ENCODE data around the gene MRPL27. TPM values are rescaled to one million over a fixed set of nuclear protein-coding genes. Genes with fewer than 3 reads are reported as not detected.
A peak's percentile ranks its signal among the peaks of the same experiment; 100 is the strongest.

The MRPL27 gene
- total and polyA plus RNA-seq, 4 experiments from 2014 or later, result 30.0 to 55.8 (median 35.6) TPM

DNA sequence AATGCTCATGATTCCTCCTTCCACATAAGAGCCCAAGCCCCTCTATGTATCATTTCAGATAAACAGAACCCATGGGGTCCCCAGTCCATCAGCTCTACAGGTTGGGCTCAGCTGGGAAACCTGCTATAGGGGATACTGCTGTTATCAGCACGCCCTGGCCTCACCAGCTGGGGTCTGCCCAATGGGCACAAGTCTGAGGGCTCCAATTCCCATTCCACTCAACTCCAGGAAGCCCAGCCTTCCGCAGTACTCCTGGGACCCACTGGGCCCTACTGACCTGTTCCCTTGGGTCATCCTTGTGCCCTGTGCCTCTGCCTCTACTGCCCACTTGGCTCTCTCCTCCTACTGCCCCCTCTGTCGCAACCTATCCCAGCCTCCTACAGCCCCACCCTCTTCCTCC is 43.3 kb downstream of the MRPL27 start:
- peaks cover 7 to 8% of the 10 kb centered on the region in 2 donors for H3K27me3 Mint-ChIP-seq
- intact Hi-C loops (cut with micrococcal nuclease), result no loop called here
- no peak overlapping the region for H3K27ac Mint-ChIP-seq
- Histone ChIP-seq H3K4me1 (ENCODE audit: insufficient read depth, low read length) (no peaks in the 10 kb centered on the region), H3K27me3 (ENCODE audit: insufficient read depth, low read length) (no peaks in the 10 kb centered on the region), H3K4me3 (ENCODE audit: low read length in 2 of 2) (no peak overlapping the region), H3K36me3 (ENCODE audit: insufficient read depth, low read length) (no peaks in the 10 kb centered on the region), H3K9me3 (ENCODE audit: control insufficient read depth in 1 of 2, low read length in 2 of 2) (no peaks in the 10 kb centered on the region), H3K27ac (ENCODE audit: low read depth, low read length) (no peak overlapping the region)
- H3K9me3 Mint-ChIP-seq, result no peaks in the 10 kb centered on the region
- no peak overlapping the region for H3K4me3 Mint-ChIP-seq
- no peak for DNase-seq
- CTCF ChIA-PET (ENCODE audit: partially characterized antibody), result interaction anchor here (1.2 kb wide), 1 partner anchor 333 kb away, joined by 3 read pairs; no protein-coding TSS in a partner anchor
- peaks cover 0 to 17% (median 1%) of the 10 kb centered on the region in 4 donors for H3K4me1 Mint-ChIP-seq
- POLR2A ChIA-PET (ENCODE audit: partially characterized antibody), result interaction anchor here (0.6 kb wide), 1 partner anchor 16 kb away, joined by 4 read pairs; the partner anchor contains the start of gene XYLT2
- H3K36me3 Mint-ChIP-seq, result no peaks in the 10 kb centered on the region

DNA sequence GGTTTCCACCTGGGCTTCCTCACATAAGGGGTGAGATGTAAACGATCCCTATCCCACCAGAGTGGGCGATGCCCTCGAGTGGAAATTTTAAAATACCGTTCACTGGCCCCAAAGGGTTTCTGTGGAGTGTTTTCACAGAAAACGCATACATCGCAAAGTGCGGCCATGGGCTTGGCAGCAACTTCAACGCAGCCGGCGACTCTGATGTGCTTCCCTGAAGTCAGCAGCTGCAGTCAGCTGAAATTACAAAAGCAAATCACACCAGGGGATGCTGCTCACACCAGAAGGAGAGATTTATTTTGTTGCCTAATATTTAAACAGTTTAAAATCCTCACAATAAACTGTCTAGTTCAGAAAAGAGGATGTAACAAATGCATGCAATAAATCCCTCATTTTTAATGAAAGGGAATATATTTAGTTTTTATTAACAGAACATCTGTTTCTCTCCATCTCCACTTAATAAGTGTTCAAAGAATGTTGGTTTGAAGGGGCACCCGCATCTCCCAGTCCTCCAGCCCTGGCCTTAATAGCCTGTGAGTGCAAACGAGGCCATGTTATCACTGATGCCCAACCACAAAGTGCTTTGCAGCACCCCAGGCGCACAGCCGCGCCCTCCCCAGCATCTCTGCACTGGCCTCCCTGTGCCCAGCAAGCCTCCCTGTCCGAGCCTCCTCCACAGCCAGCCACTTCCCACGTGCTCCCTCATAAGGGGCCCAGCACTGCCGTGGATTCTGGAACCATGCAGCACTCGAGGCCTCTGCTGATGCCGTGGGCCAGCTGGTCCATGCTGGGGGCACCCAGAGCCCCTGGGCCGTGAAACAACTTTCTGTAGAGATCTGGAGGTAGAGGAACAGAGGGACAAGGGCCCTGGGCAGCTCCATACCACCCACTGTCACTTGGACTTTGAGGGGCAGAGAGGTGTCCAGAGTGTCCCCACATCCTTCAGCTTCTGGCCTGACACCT is 44.3 kb downstream of the MRPL27 start:
- no peaks in the 10 kb centered on the region for H3K27me3 ChIP-seq (ENCODE audit: insufficient read depth, low read length)
- H3K36me3 ChIP-seq (ENCODE audit: insufficient read depth, low read length), result no peaks in the 10 kb centered on the region
- Mint-ChIP-seq H3K4me1 (peaks cover 0 to 12% (median 0%) of the 10 kb centered on the region in 4 donors), H3K9me3 (no peaks in the 10 kb centered on the region), H3K36me3 (no peaks in the 10 kb centered on the region), H3K27me3 (peaks cover 7 to 8% of the 10 kb centered on the region in 2 donors), H3K4me3 (no peak overlapping the region), H3K27ac (no peak overlapping the region)
- H3K27ac ChIP-seq (ENCODE audit: low read depth, low read length), result no peak overlapping the region
- H3K9me3 ChIP-seq (ENCODE audit: control insufficient read depth in 1 of 2, low read length in 2 of 2), result no peaks in the 10 kb centered on the region
- H3K4me1 ChIP-seq (ENCODE audit: insufficient read depth, low read length), result no peaks in the 10 kb centered on the region
- ChIA-PET POLR2A (ENCODE audit: partially characterized antibody) (no interaction called here), CTCF (ENCODE audit: partially characterized antibody) (interaction anchor here (1.2 kb wide), 1 partner anchor 332 kb away, joined by 3 read pairs; no protein-coding TSS in a partner anchor)
- intact Hi-C loops (cut with micrococcal nuclease), result no loop called here
- no peak overlapping the region for H3K4me3 ChIP-seq (ENCODE audit: low read length in 2 of 2)
- DNase-seq, result no peak

GRCh38 chr17:50326831-50327364 is 46.1 kb downstream of the MRPL27 start:
- Histone ChIP-seq H3K36me3 (ENCODE audit: insufficient read depth, low read length) (no peaks in the 10 kb centered on the region), H3K9me3 (ENCODE audit: control insufficient read depth in 1 of 2, low read length in 2 of 2) (no peaks in the 10 kb centered on the region), H3K4me1 (ENCODE audit: insufficient read depth, low read length) (no peaks in the 10 kb centered on the region), H3K27ac (ENCODE audit: low read depth, low read length) (no peak overlapping the region), H3K27me3 (ENCODE audit: insufficient read depth, low read length) (no peaks in the 10 kb centered on the region), H3K4me3 (ENCODE audit: low read length in 2 of 2) (no peak overlapping the region)
- no peaks in the 10 kb centered on the region for H3K36me3 Mint-ChIP-seq
- ChIA-PET POLR2A (ENCODE audit: partially characterized antibody) (no interaction called here), CTCF (ENCODE audit: partially characterized antibody) (no interaction called here)
- H3K27me3 Mint-ChIP-seq, result peaks cover 4 to 5% of the 10 kb centered on the region in 2 donors
- H3K9me3 Mint-ChIP-seq, result no peaks in the 10 kb centered on the region
- no peak for DNase-seq
- H3K4me3 Mint-ChIP-seq, result no peak overlapping the region
- peak overlapping the region in 1 of 7 donors; percentile 37 for H3K27ac Mint-ChIP-seq
- intact Hi-C loops (cut with micrococcal nuclease), result no loop called here
- H3K4me1 Mint-ChIP-seq, result peaks cover 0 to 8% (median 0%) of the 10 kb centered on the region in 4 donors

DNA sequence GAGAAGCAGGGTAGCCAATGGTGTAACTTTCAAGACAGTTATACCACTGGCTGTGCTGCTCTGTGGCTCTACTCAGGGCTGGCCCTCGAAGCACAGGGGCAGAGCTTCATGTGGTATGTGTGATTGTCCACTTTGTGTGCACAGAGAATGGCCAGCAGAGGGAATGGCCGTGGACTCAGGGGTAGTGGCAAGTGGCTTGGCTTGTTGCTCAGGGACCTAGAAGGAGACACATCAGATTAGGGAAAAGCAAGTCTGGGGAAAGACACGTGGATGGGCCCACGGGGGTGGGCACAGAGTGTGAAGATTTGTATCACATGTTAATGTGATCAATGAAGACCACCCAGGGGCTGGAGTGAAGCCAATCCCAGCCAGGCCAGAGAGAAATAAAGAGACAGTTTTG is 47.1 kb downstream of the MRPL27 start:
- no peaks in the 10 kb centered on the region for H3K36me3 ChIP-seq (ENCODE audit: insufficient read depth, low read length)
- intact Hi-C loops (cut with micrococcal nuclease), result no loop called here
- no peak overlapping the region for H3K4me3 ChIP-seq (ENCODE audit: low read length in 2 of 2)
- Mint-ChIP-seq H3K4me1 (peaks cover 0 to 8% (median 0%) of the 10 kb centered on the region in 4 donors), H3K36me3 (no peaks in the 10 kb centered on the region), H3K9me3 (no peaks in the 10 kb centered on the region), H3K4me3 (no peak overlapping the region), H3K27me3 (peaks cover 4 to 5% of the 10 kb centered on the region in 2 donors), H3K27ac (peak overlapping the region in 1 of 7 donors; percentile 66)
- no peaks in the 10 kb centered on the region for H3K4me1 ChIP-seq (ENCODE audit: insufficient read depth, low read length)
- no peak for DNase-seq
- ChIA-PET CTCF (ENCODE audit: partially characterized antibody) (no interaction called here), POLR2A (ENCODE audit: partially characterized antibody) (no interaction called here)
- H3K9me3 ChIP-seq (ENCODE audit: control insufficient read depth in 1 of 2, low read length in 2 of 2), result no peaks in the 10 kb centered on the region
- H3K27ac ChIP-seq (ENCODE audit: low read depth, low read length), result no peak overlapping the region
- no peaks in the 10 kb centered on the region for H3K27me3 ChIP-seq (ENCODE audit: insufficient read depth, low read length)

GRCh38 chr17:50323060-50323459 is 49.9 kb downstream of the MRPL27 start:
- Mint-ChIP-seq H3K4me3 (no peak overlapping the region), H3K27me3 (no peaks in the 10 kb centered on the region), H3K36me3 (no peaks in the 10 kb centered on the region), H3K9me3 (peaks cover 0 to 2% (median 0%) of the 10 kb centered on the region in 8 donors), H3K4me1 (peaks cover 0 to 8% (median 0%) of the 10 kb centered on the region in 4 donors), H3K27ac (no peak overlapping the region)
- H3K4me3 ChIP-seq (ENCODE audit: low read length in 2 of 2), result no peak overlapping the region
- no peaks in the 10 kb centered on the region for H3K4me1 ChIP-seq (ENCODE audit: insufficient read depth, low read length)
- ChIA-PET CTCF (ENCODE audit: partially characterized antibody) (interaction anchor here (0.7 to 1.1 kb wide), 2 partner anchors 12 to 51 kb away, joined by 3 read pairs; no protein-coding TSS in a partner anchor), POLR2A (ENCODE audit: partially characterized antibody) (no interaction called here)
- intact Hi-C loops (cut with micrococcal nuclease), result no loop called here
- H3K36me3 ChIP-seq (ENCODE audit: insufficient read depth, low read length), result no peaks in the 10 kb centered on the region
- DNase-seq, result no peak
- H3K27ac ChIP-seq (ENCODE audit: low read depth, low read length), result no peak overlapping the region
- no peaks in the 10 kb centered on the region for H3K9me3 ChIP-seq (ENCODE audit: control insufficient read depth in 1 of 2, low read length in 2 of 2)
- no peaks in the 10 kb centered on the region for H3K27me3 ChIP-seq (ENCODE audit: insufficient read depth, low read length)

GRCh38 chr17:50322271-50322670 is 50.7 kb downstream of the MRPL27 start:
- Mint-ChIP-seq H3K4me1 (peaks cover 0 to 8% (median 0%) of the 10 kb centered on the region in 4 donors), H3K36me3 (no peaks in the 10 kb centered on the region)
- CTCF ChIA-PET (ENCODE audit: partially characterized antibody), result no interaction called here

DNA sequence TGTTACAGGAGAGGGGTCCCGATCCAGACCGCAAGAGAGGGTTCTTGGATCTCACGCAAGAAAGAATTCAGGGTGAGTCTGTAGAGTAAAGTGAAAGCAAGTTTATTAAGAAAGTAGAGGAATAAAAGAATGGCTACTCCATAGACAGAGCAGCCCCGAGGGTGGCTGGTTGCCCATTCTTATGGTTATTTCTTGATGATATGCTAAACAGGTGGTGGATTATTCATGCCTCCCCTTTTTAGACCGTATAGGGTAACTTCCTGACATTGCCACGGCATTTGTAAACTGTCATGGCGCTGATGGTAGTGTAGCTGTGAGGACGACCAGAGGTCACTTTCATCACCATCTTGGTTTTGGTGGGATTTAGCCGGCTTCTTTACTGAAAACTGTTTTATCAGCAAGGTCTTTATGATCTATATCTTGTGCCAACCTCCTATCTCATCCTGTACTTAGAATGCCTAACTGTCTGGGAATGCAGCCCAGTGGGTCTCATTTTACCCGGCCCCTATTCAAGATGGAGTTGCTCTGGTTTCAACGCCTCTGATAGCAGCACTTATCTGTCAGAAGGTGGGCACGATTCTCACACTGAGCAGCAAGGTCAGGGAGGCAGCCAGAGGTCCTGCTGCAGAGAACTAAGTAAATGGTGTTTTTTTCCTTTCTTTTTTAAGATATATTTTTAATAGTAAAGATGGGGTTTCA is 53.5 kb downstream of the MRPL27 start:
- Histone ChIP-seq H3K27me3 (ENCODE audit: insufficient read depth, low read length) (no peaks in the 10 kb centered on the region), H3K4me3 (ENCODE audit: low read length in 2 of 2) (no peak overlapping the region), H3K36me3 (ENCODE audit: insufficient read depth, low read length) (no peaks in the 10 kb centered on the region), H3K9me3 (ENCODE audit: control insufficient read depth in 1 of 2, low read length in 2 of 2) (no peaks in the 10 kb centered on the region), H3K4me1 (ENCODE audit: insufficient read depth, low read length) (no peaks in the 10 kb centered on the region), H3K27ac (ENCODE audit: low read depth, low read length) (no peak overlapping the region)
- H3K9me3 Mint-ChIP-seq, result peaks cover 0 to 2% (median 0%) of the 10 kb centered on the region in 8 donors
- no peak overlapping the region for H3K4me3 Mint-ChIP-seq
- H3K27ac Mint-ChIP-seq, result peak overlapping the region in 1 of 7 donors; percentile 61
- no peaks in the 10 kb centered on the region for H3K4me1 Mint-ChIP-seq
- no peaks in the 10 kb centered on the region for H3K36me3 Mint-ChIP-seq
- no peak for DNase-seq
- CTCF ChIA-PET (ENCODE audit: partially characterized antibody), result interaction anchor here (1.2 to 1.3 kb wide), 2 partner anchors 12 to 118 kb away, joined by 3 read pairs; partner anchors contain the start of gene COL1A1
- intact Hi-C loops (cut with micrococcal nuclease), result no loop called here
- POLR2A ChIA-PET (ENCODE audit: partially characterized antibody), result no interaction called here
- no peaks in the 10 kb centered on the region for H3K27me3 Mint-ChIP-seq

More at GRCh38 chr17:50322271-50322670, 50.7 kb downstream of the MRPL27 start:
- no peak overlapping the region for H3K4me3 ChIP-seq (ENCODE audit: low read length in 2 of 2)
- Mint-ChIP-seq H3K27ac (no peak overlapping the region), H3K4me3 (no peak overlapping the region), H3K27me3 (no peaks in the 10 kb centered on the region), H3K9me3 (peaks cover 0 to 2% (median 0%) of the 10 kb centered on the region in 8 donors)
- DNase-seq, result no peak
- no peaks in the 10 kb centered on the region for H3K4me1 ChIP-seq (ENCODE audit: insufficient read depth, low read length)
- H3K9me3 ChIP-seq (ENCODE audit: control insufficient read depth in 1 of 2, low read length in 2 of 2), result no peaks in the 10 kb centered on the region
- intact Hi-C loops (cut with micrococcal nuclease), result no loop called here
- no peaks in the 10 kb centered on the region for H3K36me3 ChIP-seq (ENCODE audit: insufficient read depth, low read length)
- H3K27me3 ChIP-seq (ENCODE audit: insufficient read depth, low read length), result no peaks in the 10 kb centered on the region
- H3K27ac ChIP-seq (ENCODE audit: low read depth, low read length), result no peak overlapping the region
- POLR2A ChIA-PET (ENCODE audit: partially characterized antibody), result no interaction called here
